ENCODE data around the gene USP5.

The USP5 gene

DNA sequence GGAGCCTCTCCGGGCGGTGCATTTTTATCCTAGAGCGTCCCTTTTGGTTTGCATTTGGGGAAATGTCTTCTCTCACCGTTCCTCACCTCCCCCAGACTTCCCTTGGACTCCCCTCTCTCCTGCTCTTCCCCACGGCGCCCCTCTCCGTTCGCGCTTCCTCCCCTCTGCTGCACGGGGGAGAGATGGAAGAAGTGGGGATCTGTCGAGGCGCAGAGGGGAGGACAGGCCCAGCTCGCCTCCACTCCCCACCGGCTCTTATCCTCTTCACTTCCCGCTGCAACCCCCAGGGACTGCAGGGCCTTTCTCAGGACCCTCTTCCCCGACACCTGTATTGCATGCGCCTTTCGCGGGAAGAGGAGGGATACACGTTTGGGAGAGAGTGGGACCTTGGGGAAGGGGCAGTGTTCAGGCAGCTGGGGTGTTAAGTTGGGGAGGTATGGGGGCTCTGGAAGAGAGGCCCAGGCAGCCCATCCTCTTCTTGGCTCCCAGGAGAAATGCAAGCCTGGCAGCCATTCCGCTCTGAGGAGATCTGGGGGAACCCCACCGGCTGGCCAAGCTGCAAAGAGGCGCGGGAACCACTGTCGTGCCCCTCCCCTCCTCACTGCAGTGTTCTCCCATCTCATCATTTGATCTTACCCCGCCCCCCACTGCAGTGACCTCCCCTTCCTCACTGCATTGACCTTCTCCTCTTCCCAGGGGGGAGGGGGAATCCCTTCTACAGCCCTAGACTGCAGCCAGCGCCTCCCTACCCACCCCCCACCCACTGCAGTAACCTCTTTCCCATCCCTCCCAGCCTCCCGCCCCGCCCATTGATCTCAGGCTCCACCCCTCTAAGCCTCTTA, 63.2 kb downstream of the USP5 start:
- no peak for DNase-seq (ENCODE audit: low spot score)

- no peak for DNase-seq (ENCODE audit: low spot score)
Measured at GRCh38 chr12:6915789-6916285, 63.9 kb downstream of the USP5 start.

All from hematopoietic multipotent progenitor cell treated with erythropoietin and hydrocortisone succinate and interleukin-3 and kit ligand, for 17 days (in vitro differentiated cells).